OCI-LY1 (cell line): Measurements from ENCODE around the gene SUMO1.

Experiments
- CTCF ChIP-seq: fragments of 200-600 bp; sonication (generic), shearing (Covaris generic); IDR thresholded peaks from 2 replicates; pipeline ENCODE4 v1.5.1; 2017; ENCODE audit warnings: mild to moderate bottlenecking, antibody characterized with exemption, low read length, moderate library complexity, mixed read lengths
- EZH2 ChIP-seq: fragments of 200-600 bp; sonication (generic), shearing (Covaris generic); IDR thresholded peaks from 2 replicates; pipeline ENCODE4 v1.8.0; 2017; ENCODE audit warnings: borderline replicate concordance, mixed run types, mild to moderate bottlenecking, antibody characterized with exemption, low read length, moderate library complexity, mixed read lengths

GRCh38 chr2:202203348-202203747 lies 35.0 kb downstream of the SUMO1 start:
- TF ChIP-seq CTCF (no peak), EZH2 (no peak)
